Natural killer cell (primary cell): ENCODE results near the gene DAAM2. TPM values are rescaled to one million over a fixed set of nuclear protein-coding genes. Genes with fewer than 3 reads are reported as not detected.

Source experiments
- ATAC-seq, 3 donors: fragments of 150-1000 bp in 2 of 3; fragments of 200-7000 bp in 1 of 3; cut with Tn5 transposase; 1 replicate in 1 of 3; 2 replicates in 2 of 3; pipeline ENCODE4 v1.10.0; 2021; ENCODE audit warnings: mild to moderate bottlenecking in 2 of 3, moderate library complexity in 2 of 3
- DNase-seq, 2 donors: peaks; one replicate each; pipeline versions ENCODE4 v3.0.0 to v3.0.0-alpha.2; 2013 to 2021; ENCODE audit warnings: mixed read lengths in 1 of 2
- H3K27ac ChIP-seq: one replicate; pipeline ENCODE4 v1.5.1; 2013; ENCODE audit warnings: mild to moderate bottlenecking, low read length
- H3K27me3 ChIP-seq: one replicate; pipeline ENCODE4 v1.6.1; 2013; ENCODE audit warnings: low read length; ENCODE audit not compliant: control insufficient read depth, insufficient read depth
- H3K36me3 ChIP-seq: one replicate; pipeline ENCODE4 v1.6.1; 2013; ENCODE audit warnings: low read length; ENCODE audit not compliant: control insufficient read depth, insufficient read depth
- H3K4me1 ChIP-seq: one replicate; pipeline ENCODE4 v1.6.1; 2013; ENCODE audit warnings: low read length; ENCODE audit not compliant: control insufficient read depth, insufficient read depth
- H3K4me3 ChIP-seq: one replicate; pipeline ENCODE4 v1.5.1; 2013; ENCODE audit warnings: low read length
- H3K9me3 ChIP-seq: one replicate; pipeline ENCODE4 v1.6.1; 2013; ENCODE audit warnings: low read length; ENCODE audit not compliant: control insufficient read depth, insufficient read depth
- H3K27ac Mint-ChIP-seq, 2 donors: one replicate each; pipeline ENCODE4 v1.8.0; 2022; ENCODE audit warnings: mild to moderate bottlenecking in 2 of 2, mixed read lengths in 2 of 2, moderate library complexity in 1 of 2
- H3K27me3 Mint-ChIP-seq, 2 donors: one replicate each; pipeline ENCODE4 v1.8.0; 2022; ENCODE audit warnings: low read depth in 2 of 2, mixed read lengths in 2 of 2
- H3K36me3 Mint-ChIP-seq: one replicate; pipeline ENCODE4 v1.8.0; 2022; ENCODE audit warnings: mixed read lengths
- H3K4me1 Mint-ChIP-seq, 2 donors: one replicate each; pipeline ENCODE4 v1.8.0; 2022; ENCODE audit warnings: mixed read lengths in 2 of 2
- H3K4me3 Mint-ChIP-seq: one replicate; pipeline ENCODE4 v1.8.0; 2022; ENCODE audit warnings: mild to moderate bottlenecking, moderate library complexity, mixed read lengths
- H3K9me3 Mint-ChIP-seq, 2 donors: one replicate each; pipeline ENCODE4 v1.8.0; 2022; ENCODE audit warnings: mixed read lengths in 2 of 2
- WGBS: methylation state at CpG from one replicate; pipeline ENCODE4 v1.1.7; 2013; ENCODE audit warnings: missing lambda C conversion rate; ENCODE audit not compliant: insufficient coverage; 5-methylcytosine and 5-hydroxymethylcytosine counted together
- intact Hi-C: fragments of 100-400 bp; cut with micrococcal nuclease; formaldehyde crosslinking; loops from one replicate; pipeline ENCODE4 v1.14.2; 2022
- total RNA-seq, 4 donors: library from RNA; stranded (reverse); fragments of 120-200 nt in 1 of 4; gene quantifications; one replicate each; pipeline versions ENCODE4 v1.2.3 to v1.2.4, GENCODE V29; 2013 to 2022
- TF ChIP-seq, protein P1 (sequence below): fragments of 200-600 bp; IDR thresholded peaks from one replicate; pipeline ENCODE4 v1.8.0; 2022; ENCODE audit warnings: antibody characterized with exemption

Gene DAAM2
- total RNA-seq, 3 donors from 2014 or later (not counting 1 experiment from before 2014, with no cell fraction given) = not detected

DNA sequence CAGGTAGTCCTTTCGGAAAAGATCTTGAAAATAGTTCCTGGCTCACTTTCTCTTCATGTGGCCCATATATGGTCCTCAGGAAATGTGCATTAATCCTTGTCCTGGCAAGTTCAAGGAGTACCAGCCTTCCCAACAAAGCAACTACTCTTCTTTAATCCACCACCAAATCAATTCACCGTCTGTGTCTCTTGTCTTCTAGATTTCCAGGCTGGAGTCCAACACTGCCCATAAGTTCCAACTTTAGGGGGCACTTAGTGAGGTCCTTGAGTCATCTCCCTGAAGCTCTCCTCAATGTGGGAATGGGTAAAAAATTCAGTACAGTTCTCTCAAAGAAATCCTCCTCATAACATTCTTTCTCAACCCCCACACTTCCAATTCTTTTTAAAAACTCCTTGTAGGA is 6.9 kb upstream of the DAAM2 start:
- H3K27ac Mint-ChIP-seq = no peak overlapping the region
- no peaks in the 10 kb centered on the region for H3K36me3 Mint-ChIP-seq
- Histone ChIP-seq H3K36me3 (no peaks in the 10 kb centered on the region), H3K27ac (no peak overlapping the region), H3K27me3 (peaks cover 2% of the 10 kb centered on the region), H3K4me1 (no peaks in the 10 kb centered on the region), H3K9me3 (no peaks in the 10 kb centered on the region), H3K4me3 (no peak overlapping the region)
- no peaks in the 10 kb centered on the region for H3K9me3 Mint-ChIP-seq
- 86% methylated on average over 2 of the region's 2 CpGs for WGBS
- H3K27me3 Mint-ChIP-seq = peaks cover 20 to 37% of the 10 kb centered on the region in 2 donors
- ATAC-seq = no peak
- H3K4me1 Mint-ChIP-seq = no peaks in the 10 kb centered on the region
- no peak for DNase-seq
- no peak overlapping the region for H3K4me3 Mint-ChIP-seq
- intact Hi-C loops = no loop called here
- TF ChIP-seq, protein P1, sequence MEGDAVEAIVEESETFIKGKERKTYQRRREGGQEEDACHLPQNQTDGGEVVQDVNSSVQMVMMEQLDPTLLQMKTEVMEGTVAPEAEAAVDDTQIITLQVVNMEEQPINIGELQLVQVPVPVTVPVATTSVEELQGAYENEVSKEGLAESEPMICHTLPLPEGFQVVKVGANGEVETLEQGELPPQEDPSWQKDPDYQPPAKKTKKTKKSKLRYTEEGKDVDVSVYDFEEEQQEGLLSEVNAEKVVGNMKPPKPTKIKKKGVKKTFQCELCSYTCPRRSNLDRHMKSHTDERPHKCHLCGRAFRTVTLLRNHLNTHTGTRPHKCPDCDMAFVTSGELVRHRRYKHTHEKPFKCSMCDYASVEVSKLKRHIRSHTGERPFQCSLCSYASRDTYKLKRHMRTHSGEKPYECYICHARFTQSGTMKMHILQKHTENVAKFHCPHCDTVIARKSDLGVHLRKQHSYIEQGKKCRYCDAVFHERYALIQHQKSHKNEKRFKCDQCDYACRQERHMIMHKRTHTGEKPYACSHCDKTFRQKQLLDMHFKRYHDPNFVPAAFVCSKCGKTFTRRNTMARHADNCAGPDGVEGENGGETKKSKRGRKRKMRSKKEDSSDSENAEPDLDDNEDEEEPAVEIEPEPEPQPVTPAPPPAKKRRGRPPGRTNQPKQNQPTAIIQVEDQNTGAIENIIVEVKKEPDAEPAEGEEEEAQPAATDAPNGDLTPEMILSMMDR = no peak

DNA sequence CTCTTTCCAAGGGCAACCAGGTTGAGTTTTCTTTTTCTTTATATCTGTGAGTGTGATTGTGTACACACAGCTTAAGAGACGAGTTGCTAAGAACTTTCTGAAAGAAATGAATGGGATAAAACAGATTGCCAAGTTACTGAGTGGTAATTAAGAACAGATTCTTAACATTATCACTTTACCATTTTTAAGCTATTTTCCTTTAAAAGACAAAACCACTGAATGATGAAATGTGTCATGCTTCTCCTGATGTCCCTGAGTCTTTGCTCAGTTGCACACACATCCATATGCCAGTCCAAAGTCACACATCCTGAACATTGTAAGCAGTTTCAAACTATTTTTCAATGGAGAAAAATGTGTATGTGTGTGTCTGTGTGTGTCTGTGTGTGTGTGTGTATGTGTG is 5.5 kb upstream of the DAAM2 start:
- no peak overlapping the region for H3K4me3 ChIP-seq
- H3K27ac Mint-ChIP-seq = no peak overlapping the region

DNA sequence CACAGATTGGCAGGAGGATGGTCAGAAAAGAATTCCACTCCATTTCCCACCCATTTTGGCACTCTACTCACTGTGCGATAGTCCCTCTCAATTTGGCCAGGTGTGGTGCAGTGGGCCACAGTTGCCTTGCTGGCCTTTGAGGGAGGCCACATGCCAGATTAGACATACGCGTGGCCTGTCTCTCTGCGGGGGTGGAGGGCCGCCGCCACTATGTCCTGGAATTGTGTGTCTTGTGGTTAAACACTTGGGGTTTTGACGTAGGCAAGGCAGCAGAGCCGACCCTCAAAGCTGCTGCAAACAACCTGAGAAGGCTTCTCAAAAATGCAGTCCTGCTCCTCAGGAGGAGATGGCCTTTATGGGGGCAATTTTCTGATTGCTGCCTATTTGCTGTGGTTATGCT is 4.9 kb upstream of the DAAM2 start:
- H3K27ac Mint-ChIP-seq = no peak overlapping the region
- H3K27me3 ChIP-seq = peaks cover 7% of the 10 kb centered on the region
- ATAC-seq (no peak), DNase-seq (no peak)
- no peaks in the 10 kb centered on the region for H3K4me1 ChIP-seq
- TF ChIP-seq, protein P1 = no peak
- intact Hi-C loops = no loop called here
- H3K27ac ChIP-seq = no peak overlapping the region
- H3K36me3 Mint-ChIP-seq = no peaks in the 10 kb centered on the region
- H3K4me3 Mint-ChIP-seq = no peak overlapping the region
- H3K4me3 ChIP-seq = no peak overlapping the region
- H3K27me3 Mint-ChIP-seq = peaks cover 29 to 57% of the 10 kb centered on the region in 2 donors
- no peaks in the 10 kb centered on the region for H3K9me3 Mint-ChIP-seq
- H3K4me1 Mint-ChIP-seq = no peaks in the 10 kb centered on the region
- H3K36me3 ChIP-seq = no peaks in the 10 kb centered on the region
- WGBS = 62% methylated on average over 8 of the region's 8 CpGs
- H3K9me3 ChIP-seq = no peaks in the 10 kb centered on the region

More for the DNA sequence above, 5.5 kb upstream of the DAAM2 start:
- H3K27me3 ChIP-seq = peaks cover 7% of the 10 kb centered on the region
- intact Hi-C loops = no loop called here
- no peaks in the 10 kb centered on the region for H3K36me3 Mint-ChIP-seq
- no peak overlapping the region for H3K27ac ChIP-seq
- no peak overlapping the region for H3K4me3 Mint-ChIP-seq
- H3K4me1 Mint-ChIP-seq = no peaks in the 10 kb centered on the region
- H3K27me3 Mint-ChIP-seq = peaks cover 29 to 50% of the 10 kb centered on the region in 2 donors
- no peaks in the 10 kb centered on the region for H3K9me3 ChIP-seq
- DNase-seq = no peak
- TF ChIP-seq, protein P1 = no peak
- H3K36me3 ChIP-seq = no peaks in the 10 kb centered on the region
- H3K9me3 Mint-ChIP-seq = no peaks in the 10 kb centered on the region
- WGBS = 60% methylated on average over 1 of the region's 1 CpG
- no peak for ATAC-seq
- no peaks in the 10 kb centered on the region for H3K4me1 ChIP-seq

DNA sequence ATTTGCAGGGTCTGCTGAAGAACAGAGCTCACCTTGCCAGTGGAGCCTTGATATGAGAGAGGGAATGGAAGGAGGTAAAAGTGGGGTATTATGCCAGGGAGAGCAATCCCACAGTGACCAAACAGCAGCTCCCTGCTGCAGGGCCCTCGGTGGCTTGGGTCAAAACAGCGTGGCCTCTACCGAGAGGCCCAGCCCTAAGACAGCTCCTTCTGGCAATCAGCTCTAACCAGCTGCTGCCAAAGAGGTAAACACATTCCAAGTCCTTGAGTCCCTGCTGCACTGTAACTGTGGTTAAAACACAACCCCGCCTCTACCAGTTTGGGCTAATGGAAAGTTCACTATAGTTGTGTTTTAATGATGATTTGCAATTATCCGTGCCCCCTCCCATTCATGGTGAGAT is 1.4 kb upstream of the DAAM2 start:
- ATAC-seq = no peak
- Histone ChIP-seq H3K27ac (no peak overlapping the region), H3K36me3 (no peaks in the 10 kb centered on the region), H3K4me1 (no peaks in the 10 kb centered on the region), H3K9me3 (no peaks in the 10 kb centered on the region), H3K27me3 (peaks cover 13% of the 10 kb centered on the region), H3K4me3 (no peak overlapping the region)
- Mint-ChIP-seq H3K27me3 (peaks cover 44 to 79% of the 10 kb centered on the region in 2 donors), H3K27ac (no peak overlapping the region), H3K36me3 (no peaks in the 10 kb centered on the region), H3K9me3 (no peaks in the 10 kb centered on the region), H3K4me1 (no peaks in the 10 kb centered on the region), H3K4me3 (no peak overlapping the region)
- intact Hi-C loops = no loop called here
- TF ChIP-seq, protein P1 = no peak
- no peak for DNase-seq
- 88% methylated on average over 5 of the region's 5 CpGs for WGBS
